SU-DHL-6 (cell line): ENCODE results near the gene HMG20A.

Source experiments
- H2AFZ ChIP-seq: fragments of 200-600 bp; sonication (generic); 2 replicates; pipeline ENCODE4 v1.6.1; 2014; ENCODE audit warnings: low read depth, mild to moderate bottlenecking, moderate library complexity, mixed read lengths, antibody characterized with exemption, low read length; ENCODE audit not compliant: severe bottlenecking
- H3F3A ChIP-seq: fragments of 200-600 bp; shearing (Covaris generic); 2 replicates; pipeline ENCODE4 v1.6.0; 2016; ENCODE audit warnings: antibody characterized with exemption, mild to moderate bottlenecking; ENCODE audit not compliant: insufficient read depth
- H3K27ac ChIP-seq: fragments of 200-600 bp; sonication (generic); 2 replicates; pipeline ENCODE4 v1.5.1; 2016; ENCODE audit warnings: low read depth, mild to moderate bottlenecking, low read length, moderate library complexity, mixed read lengths
- H3K27me3 ChIP-seq: fragments of 200-600 bp; sonication (generic), shearing (Covaris generic); 2 replicates; pipeline ENCODE4 v1.6.0; 2014; ENCODE audit warnings: mild to moderate bottlenecking, low read length
- H3K36me3 ChIP-seq: fragments of 200-600 bp; sonication (generic); 2 replicates; pipeline ENCODE4 v1.6.1; 2014; ENCODE audit warnings: mild to moderate bottlenecking, low read length, mixed read lengths
- H3K4me2 ChIP-seq: fragments of 300-600, 200-600 bp; shearing (Covaris generic), sonication (generic); 2 replicates; pipeline ENCODE4 v1.6.0; 2014; ENCODE audit warnings: low read length, low read depth, mild to moderate bottlenecking; ENCODE audit not compliant: poor library complexity, severe bottlenecking
- H3K4me3 ChIP-seq: fragments of 200-600 bp; sonication (generic); 2 replicates; pipeline ENCODE4 v1.5.1; 2014; ENCODE audit warnings: antibody characterized with exemption, low read length, mild to moderate bottlenecking, mixed read lengths; ENCODE audit not compliant: insufficient read depth, poor library complexity, severe bottlenecking
- H3K79me2 ChIP-seq: fragments of 200-600 bp; sonication (generic); 2 replicates; pipeline ENCODE4 v1.6.1; 2014; ENCODE audit warnings: mild to moderate bottlenecking, low read length, moderate library complexity; ENCODE audit not compliant: insufficient read depth
- H3K9ac ChIP-seq: fragments of 200-600 bp; sonication (generic); 2 replicates; pipeline ENCODE4 v1.7.0; 2014; ENCODE audit warnings: mild to moderate bottlenecking, low read length
- H3K9me2 ChIP-seq: fragments of 200-600 bp; sonication (generic); replicated peaks from 2 replicates; pipeline ENCODE4 v1.6.1; 2014; ENCODE audit warnings: low read length; ENCODE audit not compliant: insufficient read depth
- H3K9me3 ChIP-seq: fragments of 200-600 bp; sonication (generic); 2 replicates; pipeline ENCODE4 v1.6.1; 2014; ENCODE audit warnings: low read length, mixed read lengths; ENCODE audit not compliant: insufficient read depth
- H4K20me1 ChIP-seq: fragments of 200-600 bp; sonication (generic); 2 replicates; pipeline ENCODE4 v1.6.1; 2014; ENCODE audit warnings: low read depth, mild to moderate bottlenecking, antibody characterized with exemption, low read length, moderate library complexity, mixed read lengths
- EZH2phosphoT487 ChIP-seq: fragments of 200-600 bp; sonication (generic), shearing (Covaris generic); conservative IDR thresholded peaks from 2 replicates; pipeline ENCODE4 v1.6.1; 2018; ENCODE audit warnings: mild to moderate bottlenecking, antibody characterized with exemption, low read length, moderate library complexity, mixed read lengths
- TF ChIP-seq, protein P1 (sequence below): fragments of 200-600 bp; sonication (generic); IDR thresholded peaks from one replicate; pipeline ENCODE4 v1.5.1; 2017; ENCODE audit warnings: antibody characterized with exemption, mild to moderate bottlenecking, low read length, moderate library complexity; ENCODE audit not compliant: insufficient read depth, poor library complexity, severe bottlenecking

Gene HMG20A

DNA sequence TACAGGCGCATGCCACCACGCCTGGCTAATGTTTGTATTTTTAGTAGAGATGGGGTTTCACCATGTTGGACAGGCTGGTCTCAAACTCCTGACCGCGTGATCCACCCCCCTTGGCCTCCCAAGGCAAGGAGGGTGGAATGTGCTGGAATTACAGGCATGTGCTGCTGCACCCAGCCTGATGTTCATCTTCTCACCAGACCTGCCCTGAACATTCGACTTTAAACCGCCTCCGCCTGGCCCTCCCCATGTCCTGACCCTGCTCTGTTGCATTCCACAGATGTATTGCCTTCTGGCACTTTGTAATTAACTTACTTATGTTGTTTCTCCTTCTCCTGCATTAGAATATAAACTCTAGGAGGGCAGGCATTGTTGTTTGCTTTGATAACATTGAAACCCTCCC lies 109.9 kb downstream of the HMG20A start:
- H3K79me2 ChIP-seq, result no peaks in the 10 kb centered on the region
- no peak overlapping the region for H3K4me2 ChIP-seq
- no peaks in the 10 kb centered on the region for H3K9me3 ChIP-seq
- no peak overlapping the region for H3K9ac ChIP-seq
- no peaks in the 10 kb centered on the region for H3K36me3 ChIP-seq
- no peaks in the 10 kb centered on the region for H4K20me1 ChIP-seq
- H3K4me3 ChIP-seq, result no peak overlapping the region
- no peaks in the 10 kb centered on the region for H3K9me2 ChIP-seq
- H2AFZ ChIP-seq, result no peak overlapping the region
- TF ChIP-seq, protein P1, sequence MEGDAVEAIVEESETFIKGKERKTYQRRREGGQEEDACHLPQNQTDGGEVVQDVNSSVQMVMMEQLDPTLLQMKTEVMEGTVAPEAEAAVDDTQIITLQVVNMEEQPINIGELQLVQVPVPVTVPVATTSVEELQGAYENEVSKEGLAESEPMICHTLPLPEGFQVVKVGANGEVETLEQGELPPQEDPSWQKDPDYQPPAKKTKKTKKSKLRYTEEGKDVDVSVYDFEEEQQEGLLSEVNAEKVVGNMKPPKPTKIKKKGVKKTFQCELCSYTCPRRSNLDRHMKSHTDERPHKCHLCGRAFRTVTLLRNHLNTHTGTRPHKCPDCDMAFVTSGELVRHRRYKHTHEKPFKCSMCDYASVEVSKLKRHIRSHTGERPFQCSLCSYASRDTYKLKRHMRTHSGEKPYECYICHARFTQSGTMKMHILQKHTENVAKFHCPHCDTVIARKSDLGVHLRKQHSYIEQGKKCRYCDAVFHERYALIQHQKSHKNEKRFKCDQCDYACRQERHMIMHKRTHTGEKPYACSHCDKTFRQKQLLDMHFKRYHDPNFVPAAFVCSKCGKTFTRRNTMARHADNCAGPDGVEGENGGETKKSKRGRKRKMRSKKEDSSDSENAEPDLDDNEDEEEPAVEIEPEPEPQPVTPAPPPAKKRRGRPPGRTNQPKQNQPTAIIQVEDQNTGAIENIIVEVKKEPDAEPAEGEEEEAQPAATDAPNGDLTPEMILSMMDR, result no peak
- no peaks in the 10 kb centered on the region for H3F3A ChIP-seq
- no peak overlapping the region for H3K27ac ChIP-seq
- H3K27me3 ChIP-seq, result no peaks in the 10 kb centered on the region

DNA sequence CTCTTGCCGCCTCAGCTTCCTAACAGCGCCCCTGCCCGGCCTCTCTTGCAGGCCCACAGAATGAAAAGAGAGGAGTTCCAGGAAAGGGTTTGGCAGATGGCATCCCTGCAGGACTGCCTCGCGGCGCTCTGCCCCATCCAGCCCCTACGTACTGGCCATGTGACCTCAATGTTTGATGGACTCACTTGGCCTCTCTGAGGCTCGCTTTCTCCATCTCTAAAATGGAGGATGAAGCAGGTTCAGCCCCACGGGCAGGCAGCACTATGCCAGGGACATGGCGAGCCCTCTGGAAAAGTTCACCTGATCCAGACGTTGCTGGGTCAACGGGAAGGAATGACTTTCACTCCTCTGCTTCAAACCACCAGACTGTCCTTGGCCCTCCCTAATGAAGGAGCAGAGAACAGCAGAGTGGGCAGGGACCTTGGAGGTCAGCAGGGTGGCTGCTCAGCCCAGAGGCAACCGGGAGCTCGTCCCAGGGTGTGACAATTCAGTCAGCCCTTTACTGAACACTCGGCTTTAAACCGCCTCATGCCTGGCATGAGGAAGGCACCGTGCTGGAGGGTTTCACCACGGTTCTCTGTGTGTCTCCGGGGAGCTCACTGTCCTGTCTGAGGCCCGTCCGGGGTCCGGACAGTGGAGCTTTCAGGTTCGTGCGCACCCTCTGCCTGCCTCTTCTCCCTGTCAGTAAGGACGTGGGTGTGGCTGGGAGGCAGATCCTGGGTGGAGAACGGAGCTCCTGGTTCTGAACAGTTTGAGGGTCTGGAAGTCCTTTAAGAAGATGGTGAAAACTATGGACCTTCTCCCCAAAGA lies 110.7 kb downstream of the HMG20A start:
- TF ChIP-seq, protein P1, result no peak
- TF ChIP-seq EZH2phosphoT487, result no peak

DNA sequence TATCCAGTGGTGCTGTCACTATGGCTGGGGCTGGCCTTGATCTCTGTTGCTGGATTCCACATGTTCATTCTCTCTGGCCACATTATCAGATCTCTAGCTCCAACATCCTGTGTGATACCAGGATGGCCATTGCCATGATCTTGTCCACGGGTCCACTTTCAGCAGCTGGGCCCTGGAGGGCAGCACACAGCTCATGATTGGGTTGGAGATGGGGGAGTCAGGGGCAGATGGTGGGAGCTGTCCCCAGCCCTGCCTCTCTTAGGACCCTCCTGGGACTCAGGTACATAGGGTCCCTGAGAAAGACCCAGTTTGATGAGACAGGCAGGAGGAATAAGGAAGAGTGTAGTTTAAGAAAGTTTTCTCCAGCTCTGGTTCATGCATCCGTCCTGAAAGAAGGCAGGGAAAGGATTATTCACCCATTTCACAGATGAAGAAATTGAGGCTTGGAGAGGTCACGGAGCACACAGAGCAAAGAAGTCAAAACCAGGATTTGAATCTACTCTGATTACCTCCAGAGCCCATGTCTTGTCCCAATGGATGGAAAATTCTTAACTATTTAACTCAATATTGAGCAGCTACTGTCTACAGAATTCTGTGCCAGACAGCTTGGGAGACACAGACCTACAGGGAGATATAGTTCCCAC lies 111.5 kb downstream of the HMG20A start:
- Histone ChIP-seq H3K27ac (no peak overlapping the region), H4K20me1 (no peaks in the 10 kb centered on the region), H3K9me2 (no peaks in the 10 kb centered on the region), H3F3A (no peaks in the 10 kb centered on the region), H3K36me3 (no peaks in the 10 kb centered on the region), H3K4me2 (no peak overlapping the region), H3K27me3 (no peaks in the 10 kb centered on the region), H3K4me3 (no peak overlapping the region), H3K9me3 (no peaks in the 10 kb centered on the region), H2AFZ (no peak overlapping the region), H3K9ac (no peak overlapping the region), H3K79me2 (no peaks in the 10 kb centered on the region)
- TF ChIP-seq, protein P1, result no peak
- TF ChIP-seq EZH2phosphoT487, result no peak

More for the DNA sequence above, 110.7 kb downstream of the HMG20A start:
- Histone ChIP-seq H2AFZ (no peak overlapping the region), H3K27ac (no peak overlapping the region), H3K27me3 (no peaks in the 10 kb centered on the region), H3K4me3 (no peak overlapping the region), H3F3A (no peaks in the 10 kb centered on the region), H3K4me2 (no peak overlapping the region), H3K9me3 (no peaks in the 10 kb centered on the region), H4K20me1 (no peaks in the 10 kb centered on the region), H3K9me2 (no peaks in the 10 kb centered on the region), H3K36me3 (no peaks in the 10 kb centered on the region), H3K9ac (no peak overlapping the region), H3K79me2 (no peaks in the 10 kb centered on the region)
